Measurements from ENCODE around the gene RUFY3.
"Not testable (repeated sequence)": the region's sequence is repeated elsewhere in the genome, so short reads cannot be mapped to it uniquely, and the experiment has no call there.

RUFY3 gene

GRCh38 chr4:70818921-70819320, 97.2 kb downstream of the RUFY3 start:
- H3K27ac Mint-ChIP-seq, result peak overlapping the region; percentile 2
- H3K27me3 Mint-ChIP-seq, result no peaks in the 10 kb centered on the region
- peaks cover 17% of the 10 kb centered on the region for H3K4me1 Mint-ChIP-seq (ENCODE audit: low read depth)
- no peak overlapping the region for H3K4me3 Mint-ChIP-seq
- no peaks in the 10 kb centered on the region for H3K9me3 Mint-ChIP-seq (ENCODE audit: low read depth)
- peaks cover 10% of the 10 kb centered on the region for H3K36me3 Mint-ChIP-seq

DNA sequence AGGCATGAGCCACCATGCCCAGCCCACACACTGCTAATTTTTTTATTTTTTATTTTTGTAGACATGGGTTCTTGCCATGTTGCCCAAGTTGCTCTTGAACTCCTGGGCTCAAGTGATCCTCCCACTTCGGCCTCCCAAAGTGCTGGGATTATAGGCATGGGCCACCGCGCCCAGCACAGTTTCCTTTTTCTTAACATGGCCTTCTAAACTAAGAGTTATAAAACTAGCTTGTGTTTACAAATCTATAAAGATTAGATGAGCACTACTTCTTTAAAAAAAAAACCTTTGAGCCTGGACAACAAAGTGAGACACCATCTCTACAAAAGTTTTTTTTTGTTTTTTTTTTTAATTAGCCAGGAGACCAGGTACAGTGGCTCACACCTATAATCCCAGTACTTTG, 107.3 kb downstream of the RUFY3 start:
- Mint-ChIP-seq H3K27me3 (no peaks in the 10 kb centered on the region), H3K4me3 (no peak overlapping the region), H3K36me3 (peaks cover 7% of the 10 kb centered on the region), H3K9me3 (ENCODE audit: low read depth) (no peaks in the 10 kb centered on the region), H3K27ac (no peak overlapping the region), H3K4me1 (ENCODE audit: low read depth) (peaks cover 9% of the 10 kb centered on the region)

DNA sequence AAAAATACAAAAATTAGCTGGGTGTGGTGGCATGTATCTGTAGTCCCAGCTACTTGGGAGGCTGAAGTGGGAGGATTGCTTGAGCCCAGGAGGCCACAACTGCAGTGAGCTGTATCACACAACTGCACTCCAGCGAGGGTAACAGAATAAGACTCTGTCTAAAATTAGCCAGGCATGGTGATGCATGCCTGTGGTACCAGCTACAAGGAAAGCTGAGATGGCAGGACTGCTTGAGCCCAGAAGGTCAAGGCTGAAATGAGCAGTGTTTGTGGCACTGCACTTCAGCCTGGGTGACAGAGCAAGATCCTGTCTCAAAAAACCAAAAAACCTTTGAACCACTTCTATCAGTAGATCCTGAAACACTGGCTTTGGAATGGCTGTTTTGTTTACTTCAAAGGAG, 107.7 kb downstream of the RUFY3 start:
- Mint-ChIP-seq H3K4me3 (no peak overlapping the region), H3K9me3 (ENCODE audit: low read depth) (no peaks in the 10 kb centered on the region), H3K27me3 (no peaks in the 10 kb centered on the region), H3K36me3 (peaks cover 7% of the 10 kb centered on the region), H3K27ac (no peak overlapping the region), H3K4me1 (ENCODE audit: low read depth) (peaks cover 11% of the 10 kb centered on the region)

DNA sequence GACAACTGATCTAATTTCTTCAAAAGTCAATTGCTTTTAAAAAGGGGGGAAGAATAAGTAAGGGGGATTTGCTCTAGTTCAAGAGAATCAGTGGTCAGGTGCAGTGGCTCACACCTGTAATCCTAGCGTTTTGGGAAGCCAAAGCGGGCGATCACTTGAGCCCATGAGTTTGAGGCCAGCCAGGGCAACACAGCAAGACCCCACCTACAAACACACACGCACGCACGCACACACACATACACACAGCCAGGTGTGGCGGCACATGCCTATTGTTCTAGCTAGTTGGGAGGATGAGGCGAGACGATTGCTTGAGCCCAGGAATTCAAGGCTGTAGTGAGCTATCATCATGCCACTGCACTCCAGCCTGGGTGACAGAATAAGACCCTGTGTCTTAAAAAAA, 108.3 kb downstream of the RUFY3 start:
- no peaks in the 10 kb centered on the region for H3K9me3 Mint-ChIP-seq (ENCODE audit: low read depth)
- H3K36me3 Mint-ChIP-seq, result peaks cover 7% of the 10 kb centered on the region
- no peaks in the 10 kb centered on the region for H3K27me3 Mint-ChIP-seq
- H3K4me3 Mint-ChIP-seq, result no peak overlapping the region
- no peak overlapping the region for H3K27ac Mint-ChIP-seq
- H3K4me1 Mint-ChIP-seq (ENCODE audit: low read depth), result peaks cover 15% of the 10 kb centered on the region

DNA sequence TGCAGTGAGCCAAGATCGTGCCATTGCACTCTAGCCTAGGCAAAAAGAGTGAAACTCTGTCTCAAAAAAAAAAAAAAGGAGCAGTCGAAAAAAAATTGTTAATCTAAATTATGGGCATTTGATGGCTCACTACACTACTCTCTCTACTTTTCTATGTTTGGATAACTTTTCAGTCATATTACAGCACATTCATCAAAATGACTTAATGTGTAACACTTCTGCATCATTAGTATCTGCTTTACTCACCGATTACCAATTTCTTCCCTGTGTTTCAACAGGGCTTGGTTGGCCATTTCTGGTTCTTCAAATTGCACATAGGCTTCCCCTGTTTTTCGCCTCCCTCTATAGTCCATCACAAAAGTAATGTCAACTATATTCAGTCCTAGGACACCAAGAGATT, 109.5 kb downstream of the RUFY3 start:
- Mint-ChIP-seq H3K4me3 (no peak overlapping the region), H3K36me3 (peaks cover 7% of the 10 kb centered on the region), H3K4me1 (ENCODE audit: low read depth) (peaks cover 21% of the 10 kb centered on the region), H3K9me3 (ENCODE audit: low read depth) (no peaks in the 10 kb centered on the region), H3K27ac (no peak overlapping the region), H3K27me3 (no peaks in the 10 kb centered on the region)

DNA sequence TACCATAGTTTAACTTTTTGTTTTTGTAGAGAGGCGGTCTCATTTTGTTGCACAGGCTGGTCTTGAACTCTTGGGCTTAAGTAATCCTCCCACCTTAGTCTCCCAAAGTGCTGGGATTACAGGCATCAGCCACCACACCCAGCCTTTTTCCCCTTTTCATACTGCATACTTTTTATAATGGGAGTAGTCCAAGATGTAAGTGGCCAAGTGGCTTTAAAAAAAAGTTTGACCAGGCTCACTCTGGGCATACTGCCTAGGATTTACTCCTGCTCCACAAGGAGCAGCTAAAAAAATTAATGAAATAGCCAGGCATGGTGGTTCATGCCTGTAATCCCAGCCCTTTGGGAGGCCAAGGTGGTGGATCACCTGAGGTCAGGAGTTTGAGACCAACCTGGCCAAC, 111.9 kb downstream of the RUFY3 start:
- Mint-ChIP-seq H3K4me1 (ENCODE audit: low read depth) (peaks cover 35% of the 10 kb centered on the region), H3K4me3 (no peak overlapping the region), H3K9me3 (ENCODE audit: low read depth) (no peaks in the 10 kb centered on the region), H3K27me3 (no peaks in the 10 kb centered on the region), H3K36me3 (peaks cover 8% of the 10 kb centered on the region), H3K27ac (no peak overlapping the region)

DNA sequence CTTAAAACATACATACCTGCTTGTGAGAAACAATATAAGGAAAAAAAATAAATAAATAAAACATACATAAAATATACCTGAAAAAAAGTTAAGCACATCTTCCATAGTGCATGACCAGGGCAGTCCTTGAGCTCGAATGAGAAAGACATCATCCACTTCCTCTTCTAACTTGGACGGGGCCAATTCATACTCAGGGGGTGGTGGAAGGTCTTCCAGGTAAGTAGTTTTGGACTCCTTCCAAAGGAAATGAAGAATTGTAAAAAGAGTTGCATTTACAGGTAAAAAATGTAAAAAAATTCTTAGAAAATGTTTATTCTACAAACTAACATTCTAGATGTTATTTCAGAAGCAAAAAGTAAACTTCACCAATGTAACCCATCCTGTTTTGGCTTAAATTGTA, 114.3 kb downstream of the RUFY3 start:
- Mint-ChIP-seq H3K4me3 (peak overlapping the region; percentile 95), H3K9me3 (ENCODE audit: low read depth) (no peaks in the 10 kb centered on the region), H3K4me1 (ENCODE audit: low read depth) (peaks cover 35% of the 10 kb centered on the region), H3K27ac (no peak overlapping the region), H3K27me3 (no peaks in the 10 kb centered on the region), H3K36me3 (peaks cover 8% of the 10 kb centered on the region)

GRCh38 chr4:70838204-70838603, 116.4 kb downstream of the RUFY3 start:
- Mint-ChIP-seq H3K36me3 (peaks cover 2% of the 10 kb centered on the region), H3K27me3 (no peaks in the 10 kb centered on the region), H3K4me1 (ENCODE audit: low read depth) (peaks cover 40% of the 10 kb centered on the region), H3K27ac (peak overlapping the region; percentile 97), H3K4me3 (peak overlapping the region; percentile 95), H3K9me3 (ENCODE audit: low read depth) (no peaks in the 10 kb centered on the region)

DNA sequence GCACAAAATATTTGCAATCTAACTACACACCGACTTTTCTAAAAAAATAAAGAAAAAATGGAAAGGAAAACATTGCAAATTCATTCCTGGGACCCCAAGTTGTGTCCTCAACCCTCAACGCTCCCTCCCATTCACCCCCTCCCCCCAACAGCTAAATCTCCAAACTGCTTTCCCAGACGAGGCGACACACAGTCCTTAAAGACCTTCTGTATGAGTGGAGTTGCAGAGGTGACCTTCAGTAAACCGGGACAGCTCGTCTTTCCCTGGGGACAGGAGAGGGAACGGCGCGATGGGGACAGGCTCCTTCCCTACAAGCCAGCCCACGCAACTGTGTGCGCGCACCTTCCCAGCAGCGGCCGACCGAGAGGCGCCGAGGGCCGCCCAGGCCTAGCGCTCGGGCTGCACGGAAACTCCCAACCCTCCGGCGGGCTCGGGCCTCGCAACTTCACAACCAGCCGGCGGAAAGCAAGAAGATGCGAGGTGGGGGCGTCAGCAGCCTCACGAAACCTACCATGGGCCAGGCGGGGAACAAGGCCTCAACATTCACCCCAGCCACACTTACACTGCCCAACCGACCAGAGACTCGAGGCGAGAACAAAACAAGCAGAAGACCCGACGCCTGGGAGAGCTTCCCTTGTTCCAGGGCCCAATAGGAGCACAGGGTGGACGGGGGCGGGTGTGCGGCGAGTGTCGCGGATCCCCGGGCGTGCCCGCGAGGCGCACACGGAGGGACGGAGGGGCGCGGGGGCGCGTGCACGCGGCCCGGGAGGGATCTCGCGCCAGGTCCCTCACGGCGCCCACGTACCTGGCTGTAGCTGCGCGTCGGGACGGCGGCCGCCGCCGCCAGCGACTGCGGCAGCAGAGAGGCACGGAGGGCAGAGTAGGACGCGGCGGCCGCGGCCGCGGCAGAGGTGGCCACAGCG, 117.2 kb downstream of the RUFY3 start:
- peak overlapping the region; percentile 97 for H3K27ac Mint-ChIP-seq
- peaks cover 2% of the 10 kb centered on the region for H3K36me3 Mint-ChIP-seq
- no peaks in the 10 kb centered on the region for H3K9me3 Mint-ChIP-seq (ENCODE audit: low read depth)
- H3K27me3 Mint-ChIP-seq, result no peaks in the 10 kb centered on the region
- H3K4me3 Mint-ChIP-seq, result peak overlapping the region; percentile 95
- peaks cover 38% of the 10 kb centered on the region for H3K4me1 Mint-ChIP-seq (ENCODE audit: low read depth)

GRCh38 chr4:70839589-70840093, 117.9 kb downstream of the RUFY3 start, which contains the start of gene GRSF1:
GRSF1 (minus strand) TSS chr4:70839890; CDS start chr4:70839827, 63 bp downstream.
- peak within 1 kb of the TSS; percentile 95 for H3K4me3 Mint-ChIP-seq
- H3K4me1 Mint-ChIP-seq (ENCODE audit: low read depth), result peaks cover 38% of the 10 kb centered on the region
- no peaks in the 10 kb centered on the region for H3K27me3 Mint-ChIP-seq
- peak within 1 kb of the TSS; percentile 97 for H3K27ac Mint-ChIP-seq
- no peaks in the 10 kb centered on the region for H3K9me3 Mint-ChIP-seq (ENCODE audit: low read depth)
- H3K36me3 Mint-ChIP-seq, result peaks cover 2% of the 10 kb centered on the region

GRCh38 chr4:70840137-70840536, 118.4 kb downstream of the RUFY3 start:
- Mint-ChIP-seq H3K27ac (peak overlapping the region; percentile 41), H3K4me1 (ENCODE audit: low read depth) (peaks cover 34% of the 10 kb centered on the region), H3K4me3 (peak overlapping the region; percentile 55)
- not testable (repeated sequence) for H3K9me3 Mint-ChIP-seq (ENCODE audit: low read depth); H3K36me3 Mint-ChIP-seq; H3K27me3 Mint-ChIP-seq

GRCh38 chr4:70840631-70841030, 118.9 kb downstream of the RUFY3 start:
- not testable (repeated sequence) for H3K27me3 Mint-ChIP-seq; H3K36me3 Mint-ChIP-seq; H3K9me3 Mint-ChIP-seq (ENCODE audit: low read depth); H3K4me3 Mint-ChIP-seq
- Mint-ChIP-seq H3K27ac (peak overlapping the region; percentile 16), H3K4me1 (ENCODE audit: low read depth) (peaks cover 34% of the 10 kb centered on the region)

GRCh38 chr4:70841211-70841610, 119.4 kb downstream of the RUFY3 start:
- H3K9me3 Mint-ChIP-seq (ENCODE audit: low read depth), result no peaks in the 10 kb centered on the region
- peaks cover 2% of the 10 kb centered on the region for H3K36me3 Mint-ChIP-seq
- H3K4me3 Mint-ChIP-seq, result no peak overlapping the region
- H3K27me3 Mint-ChIP-seq, result no peaks in the 10 kb centered on the region
- peak overlapping the region; percentile 72 for H3K27ac Mint-ChIP-seq
- peaks cover 29% of the 10 kb centered on the region for H3K4me1 Mint-ChIP-seq (ENCODE audit: low read depth)

GRCh38 chr4:70841951-70842350, 120.2 kb downstream of the RUFY3 start:
- Mint-ChIP-seq H3K4me3 (no peak overlapping the region), H3K36me3 (no peaks in the 10 kb centered on the region), H3K27ac (peak overlapping the region; percentile 28), H3K27me3 (no peaks in the 10 kb centered on the region), H3K4me1 (ENCODE audit: low read depth) (peaks cover 22% of the 10 kb centered on the region), H3K9me3 (ENCODE audit: low read depth) (no peaks in the 10 kb centered on the region)

GRCh38 chr4:70842761-70843435, 121.1 kb downstream of the RUFY3 start:
- Mint-ChIP-seq H3K27ac (peak overlapping the region; percentile 46), H3K4me1 (ENCODE audit: low read depth) (peaks cover 19% of the 10 kb centered on the region), H3K4me3 (no peak overlapping the region)

More at GRCh38 chr4:70842761-70843435, 121.1 kb downstream of the RUFY3 start:
- Mint-ChIP-seq H3K9me3 (ENCODE audit: low read depth) (no peaks in the 10 kb centered on the region), H3K36me3 (peaks cover 2% of the 10 kb centered on the region), H3K27me3 (no peaks in the 10 kb centered on the region)
